HG02588 (cell line): Measurements from ENCODE around the gene SRC.

Experiments
- ATAC-seq: cut with Tn5 transposase; IDR thresholded peaks from one replicate; pipeline ENCODE4 v1.9.1; 2021; ENCODE audit warnings: mild to moderate bottlenecking, moderate library complexity; ENCODE audit not compliant: unreplicated experiment

The SRC gene

DNA sequence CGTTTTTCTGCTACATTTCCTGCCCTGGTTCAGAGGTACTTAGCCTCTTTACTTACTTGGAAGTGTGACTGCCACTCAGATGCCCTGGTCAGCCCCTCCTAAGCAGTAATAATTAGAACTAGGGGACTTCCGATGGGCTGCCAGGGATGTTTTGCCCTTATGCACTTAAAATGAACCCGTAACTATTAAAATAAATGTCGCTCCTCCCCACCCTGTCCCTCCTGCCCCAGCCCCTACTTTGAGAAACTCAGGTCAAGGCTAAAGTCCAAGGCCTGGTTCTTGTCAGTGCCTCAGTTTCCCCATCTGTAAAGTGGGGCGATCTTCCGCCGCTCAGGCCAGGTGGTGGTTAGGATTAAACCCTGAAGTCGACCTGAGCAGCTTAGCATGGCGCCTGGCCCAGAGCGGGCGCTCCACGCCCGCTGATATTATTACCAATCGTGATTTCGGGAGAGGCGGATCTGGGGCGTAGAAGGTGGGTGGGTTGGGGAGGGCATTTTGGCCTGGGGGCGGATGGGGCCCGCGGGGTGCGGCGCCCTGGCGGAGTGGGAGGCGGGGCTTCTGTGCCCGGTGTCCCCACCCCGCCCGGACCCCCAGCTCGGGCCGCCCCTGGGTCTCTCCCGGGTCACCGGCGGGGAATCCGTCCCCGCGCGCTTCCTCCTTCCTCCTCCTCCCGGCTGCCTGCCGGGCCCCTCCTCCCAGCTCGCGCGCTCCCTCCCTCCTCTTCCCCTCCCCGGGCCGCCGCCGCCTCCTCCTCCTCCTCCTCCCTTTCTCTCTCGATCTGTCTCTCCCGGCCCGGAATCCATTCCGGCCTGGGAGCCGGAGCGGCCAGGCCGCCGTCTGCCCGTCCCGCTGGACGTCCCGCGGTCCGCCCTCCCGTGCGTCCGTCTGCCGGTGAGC, at the start of gene SRC:
Gene SRC, plus strand, starts transcription at position 802 of the 897 bp plus-strand sequence. CDS start 38,014 bp downstream, outside the sequence.
- ATAC-seq: no peak

DNA sequence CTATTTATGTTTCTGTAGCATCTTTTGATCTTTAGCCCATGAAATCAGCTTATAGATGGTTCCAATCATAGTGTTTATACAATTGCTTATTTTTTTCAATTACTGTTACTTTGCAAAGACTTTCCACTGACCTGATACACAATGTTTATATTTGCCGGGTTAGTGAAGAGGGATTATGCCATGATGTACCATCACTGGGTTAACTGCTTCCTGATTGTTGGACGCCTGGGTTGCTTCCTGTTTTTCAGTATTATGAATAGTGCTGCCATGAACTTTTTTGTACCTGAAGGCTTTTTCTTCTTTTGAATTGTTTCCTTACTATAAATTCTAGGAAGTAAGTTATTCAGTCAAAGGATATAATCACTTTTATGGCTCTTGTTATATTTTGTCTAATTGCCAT, 49.6 kb upstream of the SRC start:
- no peak for ATAC-seq

- no peak for ATAC-seq
These were observed 48.7 kb upstream of the SRC start for GRCh38 chr20:37297066-37297736.

DNA sequence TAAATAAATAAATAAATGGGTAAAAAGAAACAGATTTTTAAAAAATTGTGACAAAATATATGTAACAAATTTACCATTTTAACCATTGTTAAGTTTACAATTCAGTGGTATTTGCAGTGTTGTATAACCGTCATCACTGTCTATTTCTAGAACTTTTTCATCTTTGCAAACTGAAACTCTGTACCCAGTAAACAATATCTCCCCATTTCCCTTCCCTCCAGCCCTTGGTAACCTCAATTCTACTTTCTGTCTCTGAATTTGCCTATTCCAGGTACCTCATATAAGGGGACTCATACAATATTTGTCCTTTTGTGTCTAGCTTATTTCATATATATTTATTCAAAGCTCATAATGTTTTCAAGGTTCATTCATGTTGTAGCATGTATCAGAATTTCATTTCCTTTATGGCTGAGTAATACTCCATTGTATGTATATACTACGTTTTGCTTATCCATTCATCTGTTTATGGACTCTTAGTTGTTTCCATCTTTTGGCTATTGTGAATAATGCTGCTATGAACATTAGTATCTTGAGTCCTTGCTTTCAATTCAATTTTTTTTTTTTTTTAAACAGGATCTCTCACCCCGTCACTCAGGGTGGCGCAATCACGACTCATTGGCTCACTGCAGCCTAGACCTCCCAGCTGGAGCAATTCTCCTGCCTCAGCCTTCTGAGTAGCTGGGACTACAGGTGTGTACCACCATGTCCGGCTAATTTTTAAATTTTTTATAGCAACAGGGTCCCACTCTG, 47.6 kb upstream of the SRC start:
- no peak for ATAC-seq

GRCh38 chr20:37299718-37300528, 46.0 kb upstream of the SRC start:
- ATAC-seq: no peak

- ATAC-seq: no peak
These were observed 44.8 kb upstream of the SRC start for GRCh38 chr20:37301120-37301519.

- no peak for ATAC-seq
These were observed 44.4 kb upstream of the SRC start for GRCh38 chr20:37301558-37301957.

DNA sequence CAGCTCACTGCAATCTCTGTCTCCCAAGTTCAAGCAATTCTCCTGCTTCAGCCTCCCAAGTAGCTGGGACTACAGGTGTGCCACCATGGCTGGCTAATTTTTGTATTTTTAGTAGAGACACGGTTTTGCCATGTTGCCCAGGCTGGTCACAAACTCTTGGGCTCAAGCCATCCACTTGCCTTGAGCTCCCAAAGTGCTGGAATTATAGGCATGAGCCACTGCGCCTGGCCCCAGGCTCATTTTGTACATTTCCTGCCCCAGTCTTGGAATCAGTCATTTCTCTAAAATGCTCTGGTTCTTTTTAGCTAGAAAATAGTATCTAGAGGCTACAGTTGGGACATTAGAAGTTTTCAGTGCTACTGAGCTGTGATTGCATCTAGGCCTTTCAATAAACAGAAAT, 43.0 kb upstream of the SRC start:
- ATAC-seq: no peak

GRCh38 chr20:37303637-37304036, 42.3 kb upstream of the SRC start:
- no peak for ATAC-seq

GRCh38 chr20:37305079-37305478, 40.9 kb upstream of the SRC start:
- no peak for ATAC-seq

DNA sequence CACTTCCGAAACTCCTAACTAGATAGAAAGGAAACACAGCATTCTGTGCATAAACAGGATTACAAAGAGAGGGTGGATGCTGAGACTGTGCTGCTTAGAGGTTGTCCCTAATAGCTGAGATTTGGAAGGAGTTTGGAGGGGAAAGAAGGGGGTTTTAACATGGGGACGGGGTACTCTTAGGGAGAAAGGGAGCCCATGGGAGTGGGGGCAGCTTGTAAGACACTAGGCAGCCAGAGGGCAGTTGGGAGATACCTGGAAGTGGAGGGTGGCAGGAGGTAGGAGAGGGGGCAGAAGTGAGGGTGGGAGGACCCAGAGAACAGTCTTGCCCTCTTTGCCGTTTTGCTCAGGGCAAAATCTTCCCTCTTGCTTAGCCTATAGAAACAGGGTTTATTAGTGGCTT, 40.1 kb upstream of the SRC start:
- ATAC-seq: no peak

DNA sequence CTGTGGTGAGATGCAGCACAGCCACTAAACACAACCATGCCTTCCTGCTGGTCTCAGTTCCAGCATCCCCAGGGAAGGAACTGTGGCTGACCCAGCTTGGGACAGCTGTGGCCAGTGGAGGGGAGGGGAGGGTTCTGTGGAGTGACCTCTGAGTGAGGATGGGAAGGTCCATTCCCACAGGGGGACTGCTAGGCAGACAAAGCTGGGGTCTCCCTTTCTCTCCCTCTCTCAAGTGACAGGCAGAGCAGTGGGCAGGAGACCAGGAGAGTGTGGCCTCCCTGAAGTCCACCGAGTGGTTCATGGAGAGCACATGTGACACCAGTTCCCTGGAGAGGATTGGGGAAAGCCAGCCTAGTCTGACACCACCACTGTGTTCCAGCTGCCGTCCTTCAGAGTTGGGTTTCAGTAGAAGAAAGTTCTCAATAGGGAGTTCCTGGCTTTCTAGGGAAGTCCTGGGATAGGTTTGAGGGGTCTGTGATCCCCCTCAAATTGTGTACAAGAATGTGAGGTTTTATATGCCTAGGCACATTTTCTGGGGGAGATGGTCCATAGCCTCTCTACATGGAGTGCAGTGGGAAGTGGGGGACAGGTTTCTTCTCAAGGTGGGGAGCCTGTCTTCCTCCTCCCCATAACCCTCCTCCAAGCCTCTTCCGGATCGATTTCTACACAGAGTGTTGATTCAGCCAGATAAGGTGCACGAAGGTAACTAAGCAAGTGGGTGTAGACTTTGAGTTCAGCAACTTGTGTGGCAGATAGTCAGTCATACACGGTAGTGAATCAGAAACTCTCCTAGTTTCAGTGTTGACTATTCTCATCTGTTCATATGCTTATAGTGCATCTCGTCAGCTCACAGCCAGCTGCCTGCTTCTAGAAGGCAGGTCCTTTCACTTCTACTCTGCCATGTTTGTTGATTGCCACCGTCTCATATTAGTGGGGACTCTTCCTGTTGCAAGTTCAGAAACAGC, 37.6 kb upstream of the SRC start:
- peak; percentile 82 for ATAC-seq

GRCh38 chr20:37309290-37309689, 36.6 kb upstream of the SRC start:
- no peak for ATAC-seq

GRCh38 chr20:37309936-37310590, 35.9 kb upstream of the SRC start:
- ATAC-seq: no peak

DNA sequence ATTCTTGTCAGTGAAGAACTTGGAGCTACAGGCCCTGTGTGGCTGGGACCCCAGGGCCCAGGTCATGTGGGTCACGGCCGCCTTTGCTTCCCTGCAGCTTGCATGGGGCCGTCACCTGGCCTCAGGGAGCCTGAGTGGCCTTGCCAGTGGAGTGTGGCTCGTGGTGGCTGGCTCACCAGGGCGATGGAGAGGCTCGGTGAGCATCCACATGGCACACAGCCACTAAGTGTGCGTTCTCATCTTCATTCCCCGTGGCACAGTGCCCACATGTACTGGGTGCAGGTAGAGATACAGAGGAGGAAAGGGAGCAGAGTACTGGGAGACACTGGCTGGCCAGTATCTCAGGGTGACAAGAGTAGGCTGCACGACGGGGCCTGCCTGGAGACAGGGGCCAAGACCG, 35.0 kb upstream of the SRC start:
- no peak for ATAC-seq

DNA sequence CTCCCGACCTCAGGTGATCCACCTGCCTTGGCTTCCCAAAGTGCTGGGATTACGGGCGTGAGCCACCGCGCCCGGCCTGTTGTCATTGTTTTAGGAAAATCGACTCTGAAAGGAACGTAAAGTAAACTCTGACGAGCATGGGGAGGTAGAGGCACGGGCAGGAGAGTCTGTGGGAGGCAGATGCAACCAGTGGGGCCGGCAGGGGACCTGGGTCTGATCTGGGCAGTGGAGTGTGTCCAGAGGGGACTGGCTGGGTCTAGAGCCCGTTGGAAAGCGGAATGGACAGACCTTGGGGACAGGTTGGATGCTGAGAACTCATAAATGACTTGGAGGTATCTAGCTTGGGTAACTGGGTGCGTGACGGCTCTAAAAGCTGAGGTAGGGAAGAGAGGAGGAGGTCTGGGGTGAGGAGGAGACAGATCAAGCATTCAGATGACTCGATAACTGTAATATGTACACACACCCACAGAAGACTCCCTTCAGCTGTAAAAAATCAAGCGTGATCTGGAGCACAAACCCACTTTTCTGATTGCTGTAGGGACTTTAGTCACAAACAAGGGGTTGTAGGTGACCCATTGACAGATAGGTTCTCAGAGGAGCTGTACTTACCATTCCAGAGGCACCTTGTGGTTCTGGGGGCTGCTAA, 34.1 kb upstream of the SRC start:
- no peak for ATAC-seq

DNA sequence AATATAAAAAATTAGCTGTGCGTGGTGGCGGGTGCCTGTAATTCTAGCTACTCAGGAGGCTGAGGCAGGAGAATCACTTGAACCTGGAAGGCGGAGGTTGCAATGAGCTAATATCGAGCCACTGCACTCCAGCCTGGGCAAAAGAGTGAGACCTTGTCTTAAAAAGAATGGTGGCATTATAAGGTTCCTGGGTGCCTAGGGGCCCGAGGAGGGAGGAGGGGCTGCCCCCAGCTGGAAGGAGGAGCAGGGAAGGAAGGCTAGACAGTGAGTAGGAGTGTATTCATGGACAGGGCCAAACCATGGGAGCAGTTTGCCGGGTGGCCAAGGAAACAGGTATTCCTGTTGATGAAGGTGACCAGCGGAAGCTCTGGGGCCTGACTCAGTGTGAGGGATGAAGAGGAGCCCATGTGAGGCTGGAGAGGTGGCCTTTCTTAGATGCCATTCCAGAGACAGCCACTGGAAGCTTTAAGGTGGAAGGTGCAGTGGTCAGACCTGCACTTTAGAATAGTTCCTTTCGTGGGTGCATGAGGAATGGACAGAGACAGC, 32.3 kb upstream of the SRC start:
- no peak for ATAC-seq

GRCh38 chr20:37314099-37314498, 31.8 kb upstream of the SRC start:
- ATAC-seq: no peak
